Activated CD8-positive, alpha-beta memory T cell treated with anti-CD3 and anti-CD28 coated beads for 1 hour (primary cell): Measurements from ENCODE around the gene ASB6.
"Not testable (repeated sequence)": the region's sequence is repeated elsewhere in the genome, so short reads cannot be mapped to it uniquely, and the experiment has no call there.

Experiments used
- DNase-seq, 2 donors: peaks; one replicate each; pipeline ENCODE4 v3.0.0-alpha.2; 2020; ENCODE audit warnings: low read depth in 1 of 2; ENCODE audit errors: extremely low read depth in 1 of 2

Gene ASB6

GRCh38 chr9:129609486-129610212, 32.3 kb downstream of the ASB6 start:
- peak; percentile 42 to 47 for DNase-seq

- no peak for DNase-seq
These were observed 33.1 kb downstream of the ASB6 start for GRCh38 chr9:129608561-129609481.

- no peak for DNase-seq
These were observed 34.9 kb downstream of the ASB6 start for GRCh38 chr9:129607027-129607387.

GRCh38 chr9:129606161-129607026, 35.6 kb downstream of the ASB6 start:
- no peak for DNase-seq

GRCh38 chr9:129604766-129605163, 37.2 kb downstream of the ASB6 start:
- no peak for DNase-seq

- DNase-seq: no peak
These were observed 37.7 kb downstream of the ASB6 start for GRCh38 chr9:129604056-129604765.

GRCh38 chr9:129602598-129603415, 39.1 kb downstream of the ASB6 start:
- no peak for DNase-seq

GRCh38 chr9:129601082-129601674, 40.8 kb downstream of the ASB6 start:
- DNase-seq: no peak

- no peak for DNase-seq
These were observed 43.8 kb downstream of the ASB6 start for GRCh38 chr9:129598089-129598596.

GRCh38 chr9:129597355-129598088, 44.4 kb downstream of the ASB6 start:
- DNase-seq: no peak

- no peak for DNase-seq
These were observed 45.2 kb downstream of the ASB6 start for GRCh38 chr9:129596541-129597331.

- no peak for DNase-seq
These were observed 45.9 kb downstream of the ASB6 start for GRCh38 chr9:129595903-129596540.

GRCh38 chr9:129595311-129595741, 46.6 kb downstream of the ASB6 start:
- DNase-seq: no peak

- DNase-seq: no peak
These were observed 47.3 kb downstream of the ASB6 start for GRCh38 chr9:129594632-129595031.

GRCh38 chr9:129592790-129593189, 49.2 kb downstream of the ASB6 start:
- not testable (repeated sequence) for DNase-seq

- no peak for DNase-seq
These were observed 50.0 kb downstream of the ASB6 start for GRCh38 chr9:129591916-129592315.

- DNase-seq: no peak
These were observed 51.5 kb downstream of the ASB6 start for GRCh38 chr9:129590466-129590865.
